MG63 (cell line): Measurements from ENCODE around the gene ARPC1A. TPM values are rescaled to one million over a fixed set of nuclear protein-coding genes. Genes with fewer than 3 reads are reported as not detected.
"Not testable (repeated sequence)": the region's sequence is repeated elsewhere in the genome, so short reads cannot be mapped to it uniquely, and the experiment has no call there.

Experiments used
- DNase-seq: peaks from one replicate; pipeline ENCODE4 v3.0.0-alpha.2; 2020
- H3K27me3 ChIP-seq: fragments of 250-450 bp; sonication (Bioruptor Pico); 2 replicates; pipeline ENCODE4 v1.5.1; 2020; ENCODE audit warnings: mild to moderate bottlenecking, moderate library complexity
- H3K36me3 ChIP-seq: fragments of 250-450 bp; sonication (Bioruptor Pico); 2 replicates; pipeline ENCODE4 v1.5.1; 2020; ENCODE audit warnings: mild to moderate bottlenecking, moderate library complexity
- H3K4me3 ChIP-seq: fragments of 250-450 bp; sonication (Bioruptor Pico); 2 replicates; pipeline ENCODE4 v1.5.1; 2020; ENCODE audit warnings: mild to moderate bottlenecking, moderate library complexity
- H3K9me3 ChIP-seq: fragments of 250-450 bp; sonication (Bioruptor Pico); 2 replicates; pipeline ENCODE4 v1.5.1; 2020; ENCODE audit warnings: mild to moderate bottlenecking, moderate library complexity
- total RNA-seq: library from RNA; depleted of rRNA; stranded (reverse); fragments of >200 nt; shearing (Covaris generic); gene quantifications from 2 replicates; pipeline ENCODE4 v1.2.3, GENCODE V29; 2014; ENCODE audit warnings: low replicate concordance; rRNA removed

ARPC1A gene
- 75.8 and 89.8 TPM in 2 replicates for total RNA-seq

DNA sequence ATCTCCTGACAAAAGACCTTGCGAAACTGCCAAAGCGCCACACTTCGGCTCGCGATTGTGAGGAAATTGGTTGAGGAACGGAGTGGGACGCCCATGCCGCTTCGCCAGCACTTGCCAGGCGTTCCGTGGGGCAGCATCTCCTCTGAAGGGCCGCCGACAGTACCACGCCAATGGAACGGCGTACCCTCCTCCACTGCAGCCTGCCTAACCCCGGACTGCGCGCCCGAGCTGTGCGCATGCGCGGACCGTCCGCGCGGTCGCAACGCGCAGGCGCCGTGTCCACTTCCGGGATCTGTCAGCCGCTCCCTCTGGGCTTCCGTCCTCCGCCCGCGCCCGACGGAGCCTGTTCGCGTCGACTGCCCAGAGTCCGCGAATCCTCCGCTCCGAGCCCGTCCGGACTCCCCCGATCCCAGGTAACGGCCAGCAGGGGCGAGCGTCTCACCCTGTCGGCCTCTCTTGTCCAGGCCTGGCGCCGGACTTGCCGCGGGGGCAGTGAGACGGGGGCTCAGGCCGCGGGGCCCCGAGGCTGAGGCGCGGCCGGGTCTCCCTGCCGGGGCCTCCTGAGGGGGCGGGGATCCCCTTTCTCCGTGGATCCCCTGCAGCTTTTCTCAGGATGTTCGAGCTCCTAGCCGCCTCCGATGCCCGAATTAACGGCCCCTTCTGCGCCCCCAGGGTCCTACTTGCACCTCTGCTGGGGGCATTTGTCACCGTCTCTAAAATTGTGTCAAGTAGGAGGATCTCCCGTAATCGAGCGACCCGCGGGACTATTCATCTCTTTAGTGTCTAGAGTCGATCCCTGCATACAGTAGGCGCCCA lies at the start of gene ARPC1A:
Gene ARPC1A (plus strand): TSS at position 307 of the 816 bp plus-strand sequence. CDS start 7,456 bp downstream, outside the sequence.
- Histone ChIP-seq H3K36me3 (peaks cover 3% of the 10 kb centered on the region; the same call in 1 of the 2 replicates), H3K9me3 (no peaks in the 10 kb centered on the region), H3K27me3 (no peaks in the 10 kb centered on the region), H3K4me3 (peak within 1 kb of the TSS; percentile 85)
- peak; percentile 85 for DNase-seq

GRCh38 chr7:99278180-99278579 lies 47.5 kb upstream of the ARPC1A start:
- H3K27me3 ChIP-seq: no peaks in the 10 kb centered on the region
- H3K9me3 ChIP-seq: no peaks in the 10 kb centered on the region
- H3K4me3 ChIP-seq: no peak overlapping the region
- H3K36me3 ChIP-seq: no peaks in the 10 kb centered on the region
- DNase-seq: no peak

- not testable (repeated sequence) for DNase-seq, H3K4me3 ChIP-seq, H3K36me3 ChIP-seq, H3K27me3 ChIP-seq, H3K9me3 ChIP-seq
Observed at GRCh38 chr7:99284165-99284564, 41.5 kb upstream of the ARPC1A start.

DNA sequence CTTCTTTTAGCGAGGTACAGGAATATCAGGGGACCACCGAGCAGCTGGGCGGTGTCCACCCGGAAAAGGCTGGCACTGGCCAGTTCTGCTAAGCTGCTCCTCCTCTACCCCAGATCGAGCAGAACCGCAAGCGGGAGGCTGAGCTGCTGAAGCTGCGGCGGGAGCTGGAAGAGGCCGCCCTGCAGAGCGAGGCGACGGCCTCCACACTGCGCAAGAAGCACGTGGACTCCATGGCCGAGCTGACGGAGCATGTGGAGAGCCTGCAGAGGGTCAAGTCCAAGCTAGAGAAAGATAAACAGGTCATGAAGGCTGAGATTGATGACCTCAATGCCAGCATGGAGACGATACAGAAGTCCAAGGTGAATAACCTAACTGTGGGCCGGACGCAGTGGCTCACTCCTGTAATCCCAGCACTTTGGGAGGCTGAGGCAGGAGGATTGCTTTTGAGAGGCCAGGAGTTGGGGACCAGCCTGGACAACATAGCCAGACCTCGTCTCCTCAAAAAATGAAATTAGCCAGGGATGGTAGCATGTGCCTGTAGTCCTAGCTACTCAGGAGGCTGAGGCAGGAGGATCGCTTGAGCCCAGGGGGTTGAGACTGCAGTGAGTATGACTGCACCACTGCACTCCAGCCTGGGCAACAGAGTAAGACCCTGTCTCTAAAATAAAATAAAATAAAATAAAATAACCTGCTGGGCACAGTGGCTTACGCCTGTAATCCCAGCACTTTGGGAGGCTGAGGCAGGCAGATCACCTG lies 37.7 kb upstream of the ARPC1A start:
- Histone ChIP-seq H3K9me3 (no peaks in the 10 kb centered on the region), H3K36me3 (no peaks in the 10 kb centered on the region), H3K4me3 (no peak overlapping the region), H3K27me3 (no peaks in the 10 kb centered on the region)
- DNase-seq: no peak

GRCh38 chr7:99289185-99289584 lies 36.5 kb upstream of the ARPC1A start:
- H3K4me3 ChIP-seq: no peak overlapping the region
- H3K27me3 ChIP-seq: no peaks in the 10 kb centered on the region
- H3K9me3 ChIP-seq: no peaks in the 10 kb centered on the region
- no peaks in the 10 kb centered on the region for H3K36me3 ChIP-seq
- DNase-seq: no peak

DNA sequence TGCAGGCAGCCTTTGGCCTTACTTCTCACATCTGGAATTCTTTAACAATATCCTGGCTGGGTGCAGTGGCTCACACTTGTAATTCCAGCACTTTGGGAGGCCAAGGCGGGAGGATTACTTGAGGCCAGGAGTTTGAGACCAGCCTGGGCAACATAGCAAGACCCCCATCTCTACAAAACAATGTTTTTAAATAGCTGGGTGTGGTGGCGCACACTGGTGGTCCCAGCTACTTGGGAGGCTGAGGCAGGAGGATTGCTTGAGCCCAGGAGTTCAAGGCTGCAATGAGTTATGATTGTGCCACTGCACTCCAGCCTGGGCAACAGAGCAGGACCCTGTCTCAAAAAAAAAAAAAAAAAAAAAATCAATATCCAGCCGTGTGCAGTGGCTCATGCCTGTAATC lies 35.5 kb upstream of the ARPC1A start:
- H3K9me3 ChIP-seq, H3K36me3 ChIP-seq, DNase-seq, H3K27me3 ChIP-seq, H3K4me3 ChIP-seq: not testable (repeated sequence)

DNA sequence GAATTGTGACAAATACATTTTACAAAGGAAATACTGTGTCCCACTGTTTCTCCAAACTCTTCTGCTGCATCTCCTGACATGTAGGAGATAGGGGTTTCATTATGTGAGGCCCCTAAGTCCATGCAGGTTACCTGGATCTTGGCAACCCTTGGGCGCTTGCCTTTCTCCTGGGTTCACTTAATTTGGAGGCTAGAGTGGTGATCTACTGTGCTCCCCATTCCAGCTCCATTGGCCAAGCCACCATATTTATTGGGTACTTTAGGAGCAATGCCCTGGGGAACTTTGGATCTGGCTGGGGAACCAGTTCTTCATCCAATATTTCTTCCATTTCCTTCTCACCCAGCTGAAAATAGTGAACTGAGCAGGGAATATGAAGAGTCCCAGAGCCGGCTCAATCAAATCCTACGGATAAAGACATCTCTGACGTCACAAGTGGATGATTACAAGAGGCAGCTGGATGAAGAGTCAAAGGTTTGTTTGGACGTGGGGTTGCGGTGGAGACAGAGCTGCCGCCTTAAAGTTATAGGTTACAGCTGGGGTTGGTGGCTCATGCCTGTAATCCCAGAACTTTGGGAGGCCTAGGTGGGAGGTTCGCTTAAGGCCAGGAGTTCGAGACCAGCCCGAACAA lies 34.6 kb upstream of the ARPC1A start:
- no peak for DNase-seq
- H3K9me3 ChIP-seq: no peaks in the 10 kb centered on the region

DNA sequence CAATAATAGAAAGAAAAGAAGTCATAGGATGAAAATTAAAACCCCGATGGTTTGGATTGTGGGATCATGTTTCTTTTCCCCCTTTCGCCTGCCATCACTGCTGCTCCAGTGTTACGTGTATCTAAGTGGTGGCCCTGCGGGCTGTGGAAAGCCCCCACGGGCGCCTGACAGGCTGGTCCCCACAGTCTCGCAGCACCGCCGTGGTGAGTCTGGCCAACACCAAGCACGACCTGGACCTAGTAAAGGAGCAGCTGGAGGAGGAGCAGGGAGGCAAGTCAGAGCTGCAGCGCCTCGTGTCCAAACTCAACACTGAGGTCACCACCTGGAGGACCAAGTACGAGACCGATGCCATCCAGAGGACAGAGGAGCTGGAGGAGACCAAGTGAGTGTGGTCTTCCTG lies 33.6 kb upstream of the ARPC1A start:
- Histone ChIP-seq H3K9me3 (no peaks in the 10 kb centered on the region), H3K27me3 (no peaks in the 10 kb centered on the region), H3K36me3 (no peaks in the 10 kb centered on the region), H3K4me3 (no peak overlapping the region)
- DNase-seq: no peak

More for the DNA sequence above, 34.6 kb upstream of the ARPC1A start:
- H3K27me3 ChIP-seq: no peaks in the 10 kb centered on the region
- no peaks in the 10 kb centered on the region for H3K36me3 ChIP-seq
- H3K4me3 ChIP-seq: no peak overlapping the region

- Histone ChIP-seq H3K36me3 (no peaks in the 10 kb centered on the region), H3K27me3 (no peaks in the 10 kb centered on the region), H3K4me3 (no peak overlapping the region), H3K9me3 (no peaks in the 10 kb centered on the region)
- DNase-seq: no peak
Observed at GRCh38 chr7:99293167-99293566, 32.5 kb upstream of the ARPC1A start.

DNA sequence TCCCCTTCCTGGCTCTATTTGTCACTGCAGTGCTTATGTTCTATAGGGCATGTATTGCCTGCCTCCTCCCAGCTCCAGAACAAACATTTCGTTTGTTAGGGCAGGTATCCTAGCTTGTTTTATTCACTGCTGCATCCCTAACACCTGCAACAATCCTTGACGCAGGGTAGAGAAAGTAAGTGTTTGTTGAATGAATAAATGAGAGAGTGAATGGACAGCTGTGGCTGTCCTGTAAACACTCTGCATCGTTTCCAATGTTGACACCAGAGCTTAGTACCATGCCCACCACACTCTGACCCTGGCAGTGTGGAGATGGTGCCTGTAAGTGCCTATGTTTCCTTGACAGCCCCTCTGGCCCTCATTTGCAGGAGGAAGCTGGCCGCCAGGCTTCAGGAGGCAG lies 32.0 kb upstream of the ARPC1A start:
- no peak overlapping the region for H3K4me3 ChIP-seq
- H3K36me3 ChIP-seq: no peaks in the 10 kb centered on the region
- no peak for DNase-seq
- H3K27me3 ChIP-seq: no peaks in the 10 kb centered on the region
- no peaks in the 10 kb centered on the region for H3K9me3 ChIP-seq

GRCh38 chr7:99296471-99296870 lies 29.2 kb upstream of the ARPC1A start:
- DNase-seq: no peak
- Histone ChIP-seq H3K4me3 (no peak overlapping the region), H3K9me3 (no peaks in the 10 kb centered on the region), H3K36me3 (no peaks in the 10 kb centered on the region), H3K27me3 (no peaks in the 10 kb centered on the region)

DNA sequence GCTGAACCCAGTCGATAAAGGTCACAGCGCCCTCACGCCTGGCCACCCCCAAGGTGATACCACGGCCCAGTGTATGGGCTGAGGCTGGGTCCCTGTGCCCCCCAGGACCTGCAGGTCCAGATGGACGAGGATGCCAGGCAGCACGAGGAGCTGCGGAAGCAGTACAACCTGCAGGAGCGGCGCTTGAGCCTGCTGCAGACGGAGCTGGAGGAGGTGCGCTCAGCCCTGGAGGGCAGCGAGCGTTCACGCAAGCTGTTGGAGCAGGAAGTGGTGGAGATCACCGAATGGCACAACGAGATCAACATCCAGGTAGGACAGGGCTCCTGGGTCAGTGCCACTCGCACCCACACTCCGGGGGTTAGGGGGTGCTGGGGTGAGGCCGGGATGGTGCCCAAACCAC lies 24.2 kb upstream of the ARPC1A start:
- no peaks in the 10 kb centered on the region for H3K27me3 ChIP-seq
- H3K4me3 ChIP-seq: no peak overlapping the region
- H3K9me3 ChIP-seq: no peaks in the 10 kb centered on the region
- DNase-seq: no peak
- no peaks in the 10 kb centered on the region for H3K36me3 ChIP-seq

DNA sequence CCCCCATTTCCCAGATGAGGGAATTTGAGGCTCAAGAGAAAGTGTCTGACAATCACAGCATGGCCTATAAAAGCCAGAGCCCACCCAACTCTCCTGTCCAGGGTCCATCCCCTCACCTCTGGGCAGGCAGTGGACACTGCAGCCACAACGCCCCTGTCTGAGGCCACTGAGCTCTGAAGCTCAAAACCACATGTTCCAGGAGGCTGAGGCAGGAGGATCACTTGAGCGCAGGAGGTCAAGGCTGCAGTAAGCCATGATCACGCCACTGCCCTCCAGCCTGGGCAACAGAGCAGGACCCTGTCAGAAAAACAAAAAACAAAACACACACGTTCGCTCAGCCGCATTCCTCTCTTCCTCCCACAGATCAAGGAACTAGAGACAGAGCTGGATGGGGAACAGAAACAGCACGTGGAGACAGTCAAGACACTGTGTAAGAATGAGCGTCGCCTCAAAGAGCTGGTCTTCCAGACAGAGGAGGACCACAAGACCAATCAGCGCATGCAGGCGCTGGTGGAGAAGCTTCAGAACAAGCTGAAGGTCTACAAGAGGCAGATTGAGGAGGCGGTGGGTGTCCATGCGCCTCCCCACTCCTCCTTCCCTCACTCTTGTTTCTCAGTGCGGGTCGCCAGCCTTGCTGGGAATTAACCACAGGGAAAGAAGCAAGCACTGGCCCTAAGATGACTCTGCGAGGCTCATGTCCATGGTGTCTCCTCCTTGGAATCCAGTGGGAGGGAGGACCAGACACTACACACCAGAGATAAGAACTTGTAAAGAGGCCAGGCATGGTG lies 20.0 kb upstream of the ARPC1A start:
- no peaks in the 10 kb centered on the region for H3K9me3 ChIP-seq
- no peaks in the 10 kb centered on the region for H3K36me3 ChIP-seq
- H3K27me3 ChIP-seq: no peaks in the 10 kb centered on the region
- no peak overlapping the region for H3K4me3 ChIP-seq
- no peak for DNase-seq

- H3K4me3 ChIP-seq: no peak overlapping the region
- DNase-seq: peak; percentile 8
- no peaks in the 10 kb centered on the region for H3K27me3 ChIP-seq
- no peaks in the 10 kb centered on the region for H3K36me3 ChIP-seq
- no peaks in the 10 kb centered on the region for H3K9me3 ChIP-seq
Observed at GRCh38 chr7:99308461-99309074, 17.1 kb upstream of the ARPC1A start.

DNA sequence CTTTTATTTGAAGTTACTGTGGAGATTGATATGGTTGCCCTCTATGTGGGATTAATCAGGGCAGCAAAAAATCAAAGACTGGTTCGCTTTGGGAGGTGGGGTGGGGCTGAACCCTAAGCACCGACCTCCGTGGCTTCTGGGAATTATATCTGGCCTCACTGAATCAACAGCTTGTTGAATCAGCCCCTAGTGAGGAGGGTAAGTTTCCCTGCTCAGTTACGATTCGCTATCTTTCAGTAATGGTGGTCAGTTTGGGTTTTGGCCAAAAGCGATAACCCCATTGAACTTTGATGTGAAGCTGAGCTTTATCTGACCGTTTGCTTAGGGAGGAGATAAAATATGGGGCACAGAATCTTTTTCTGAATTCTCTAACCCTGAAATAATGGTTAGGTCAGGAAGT lies 16.6 kb upstream of the ARPC1A start:
- Histone ChIP-seq H3K4me3 (no peak overlapping the region), H3K9me3 (no peaks in the 10 kb centered on the region), H3K36me3 (no peaks in the 10 kb centered on the region), H3K27me3 (no peaks in the 10 kb centered on the region)
- DNase-seq: no peak

GRCh38 chr7:99310004-99310403 lies 15.7 kb upstream of the ARPC1A start:
- Histone ChIP-seq H3K9me3 (no peaks in the 10 kb centered on the region), H3K27me3 (no peaks in the 10 kb centered on the region), H3K36me3 (no peaks in the 10 kb centered on the region), H3K4me3 (no peak overlapping the region)
- DNase-seq: no peak
